Esophagus mucosa (tissue), 1 donor: ENCODE results near the gene ATG4A. TPM values are rescaled to one million over a fixed set of nuclear protein-coding genes. Genes with fewer than 3 reads are reported as not detected.

Source experiments
- ATAC-seq: fragments of 200-7000 bp; cut with Tn5 transposase; one replicate; pipeline ENCODE4 v1.9.1; 2020
- total RNA-seq: library from RNA; stranded (reverse); gene quantifications from one replicate; pipeline ENCODE4 v1.2.4, GENCODE V29; 2023
- donor health status: DM: yes; HTN: yes; CAD: no.

ATG4A gene
- total RNA-seq, 1 donor from 2014 or later = 7.8 TPM

GRCh38 chrX:108123591-108124366 is 32.2 kb downstream of the ATG4A start:
- ATAC-seq = no peak

GRCh38 chrX:108126661-108127060 is 35.1 kb downstream of the ATG4A start:
- no peak for ATAC-seq

- no peak for ATAC-seq
Observed at GRCh38 chrX:108127152-108127551, 35.6 kb downstream of the ATG4A start.

- ATAC-seq = no peak
Observed at GRCh38 chrX:108130889-108131288, 39.3 kb downstream of the ATG4A start.

GRCh38 chrX:108131471-108131870 is 39.9 kb downstream of the ATG4A start:
- peak; percentile 52 for ATAC-seq

- ATAC-seq = no peak
Observed at GRCh38 chrX:108132034-108132433, 40.5 kb downstream of the ATG4A start.

- ATAC-seq = no peak
Observed at GRCh38 chrX:108132876-108133275, 41.3 kb downstream of the ATG4A start.

GRCh38 chrX:108134724-108135123 is 43.1 kb downstream of the ATG4A start:
- ATAC-seq = no peak

- ATAC-seq = no peak
Observed at GRCh38 chrX:108138814-108139702, 47.5 kb downstream of the ATG4A start.

- no peak for ATAC-seq
Observed at GRCh38 chrX:108148524-108148923, 56.9 kb downstream of the ATG4A start.

GRCh38 chrX:108156082-108156481 is 64.5 kb downstream of the ATG4A start:
- no peak for ATAC-seq

GRCh38 chrX:108156934-108157466 is 65.4 kb downstream of the ATG4A start:
- ATAC-seq = no peak

- ATAC-seq = no peak
Observed at GRCh38 chrX:108157628-108158027, 66.0 kb downstream of the ATG4A start.

- no peak for ATAC-seq
Observed at GRCh38 chrX:108159028-108159670, 67.6 kb downstream of the ATG4A start.

- no peak for ATAC-seq
Observed at GRCh38 chrX:108160309-108160708, 68.7 kb downstream of the ATG4A start.

GRCh38 chrX:108162265-108162664 is 70.7 kb downstream of the ATG4A start:
- no peak for ATAC-seq

- no peak for ATAC-seq
Observed at GRCh38 chrX:108163333-108164082, 71.9 kb downstream of the ATG4A start.

- peak; percentile 29 for ATAC-seq
Observed at GRCh38 chrX:108165383-108166111, 74.0 kb downstream of the ATG4A start.

- no peak for ATAC-seq
Observed at GRCh38 chrX:108167211-108167872, 75.8 kb downstream of the ATG4A start.

- no peak for ATAC-seq
Observed at GRCh38 chrX:108168961-108169740, 77.6 kb downstream of the ATG4A start.
